ENCODE data around the gene CCHCR1.

GRCh38 chr6:31179896-31180295, 22.3 kb upstream of the CCHCR1 start:
- TF ChIP-seq CTCF (IDR thresholded peaks at IDR 0.05; ENCODE audit: low read depth, low read length, missing input control), result no peak
- TF ChIP-seq RAD21 (IDR thresholded peaks at IDR 0.05), result no peak
- TF ChIP-seq FOXA2 (IDR thresholded peaks at IDR 0.05), result no peak
- TF ChIP-seq MAX (IDR thresholded peaks at IDR 0.05), result no peak
- no peak for TF ChIP-seq JUND (IDR thresholded peaks at IDR 0.05)
- no peak for TF ChIP-seq ZBTB33 (IDR thresholded peaks at IDR 0.05)
- TF ChIP-seq NR2F2 (IDR thresholded peaks at IDR 0.05), result no peak
- TF ChIP-seq YY1 (IDR thresholded peaks at IDR 0.05), result no peak
- TF ChIP-seq TAF1 (conservative IDR thresholded peaks at IDR 0.05), result no peak
- no peak for TF ChIP-seq ATF3 (IDR thresholded peaks at IDR 0.05)
- no peak for TF ChIP-seq SP1 (IDR thresholded peaks at IDR 0.05)
